Omental fat pad (tissue), 4 donors: ENCODE data around the gene DLGAP4. TPM values are rescaled to one million over a fixed set of nuclear protein-coding genes. Genes with fewer than 3 reads are reported as not detected.

Source experiments
- ATAC-seq: fragments of 150-250 bp; one replicate; pipeline ENCODE4 v1.9.1; 2016; ENCODE audit warnings: mild to moderate bottlenecking, moderate library complexity; ENCODE audit not compliant: low FRiP score
- DNase-seq: peaks from one replicate; pipeline ENCODE4 v3.0.0-alpha.2; 2019; ENCODE audit warnings: low spot score
- CTCF ChIP-seq, 3 donors: fragments of 450-650 bp; IDR thresholded peaks; one replicate each; pipeline ENCODE4 v1.5.1; 2016 to 2017; ENCODE audit warnings: antibody characterized with exemption in 3 of 3, mild to moderate bottlenecking in 3 of 3, moderate library complexity in 2 of 3
- total RNA-seq, 4 donors: library from RNA; depleted of rRNA; stranded (reverse); fragments of >200 nt; gene quantifications; one replicate each; pipeline ENCODE4 v1.1.0, GENCODE V29; 2016

The DLGAP4 gene
- total RNA-seq, 4 donors from 2014 or later, result 26.0 to 42.6 (median 30.7) TPM

- TF ChIP-seq CTCF (IDR thresholded peaks at IDR 0.05), result no peak
- DNase-seq (no peak), ATAC-seq (no peak)
These were observed 193.1 kb downstream of the DLGAP4 start for GRCh38 chr20:36499211-36499610.

GRCh38 chr20:36499723-36500501 is 193.8 kb downstream of the DLGAP4 start:
- ATAC-seq (no peak), DNase-seq (no peak)
- TF ChIP-seq CTCF (IDR thresholded peaks at IDR 0.05), result no peak

GRCh38 chr20:36501367-36502006 is 195.3 kb downstream of the DLGAP4 start:
- no peak for DNase-seq
- TF ChIP-seq CTCF (IDR thresholded peaks at IDR 0.05), result no peak
- no peak for ATAC-seq

GRCh38 chr20:36504295-36504694 is 198.2 kb downstream of the DLGAP4 start:
- TF ChIP-seq CTCF (IDR thresholded peaks at IDR 0.05), result no peak
- ATAC-seq (no peak), DNase-seq (no peak)

- DNase-seq (no peak), ATAC-seq (no peak)
- TF ChIP-seq CTCF (IDR thresholded peaks at IDR 0.05), result no peak
These were observed 200.1 kb downstream of the DLGAP4 start for GRCh38 chr20:36506253-36506652.

- TF ChIP-seq CTCF (IDR thresholded peaks at IDR 0.05), result no peak
- DNase-seq (no peak), ATAC-seq (no peak)
These were observed 201.6 kb downstream of the DLGAP4 start for GRCh38 chr20:36507746-36508145.
